GM11168 (cell line): ENCODE measurements around the gene TREML2.
"Not testable (repeated sequence)": the region's sequence is repeated elsewhere in the genome, so short reads cannot be mapped to it uniquely, and the experiment has no call there.

ENCODE experiments used
- in situ Hi-C: fragments of 300-500 bp; cut with MboI; formaldehyde crosslinking; loops from one replicate; pipeline ENCODE4 v1.12.0; 2022; ENCODE audit warnings: low sequenced_read_pairs; ENCODE audit not compliant: unreplicated experiment

Gene TREML2

DNA sequence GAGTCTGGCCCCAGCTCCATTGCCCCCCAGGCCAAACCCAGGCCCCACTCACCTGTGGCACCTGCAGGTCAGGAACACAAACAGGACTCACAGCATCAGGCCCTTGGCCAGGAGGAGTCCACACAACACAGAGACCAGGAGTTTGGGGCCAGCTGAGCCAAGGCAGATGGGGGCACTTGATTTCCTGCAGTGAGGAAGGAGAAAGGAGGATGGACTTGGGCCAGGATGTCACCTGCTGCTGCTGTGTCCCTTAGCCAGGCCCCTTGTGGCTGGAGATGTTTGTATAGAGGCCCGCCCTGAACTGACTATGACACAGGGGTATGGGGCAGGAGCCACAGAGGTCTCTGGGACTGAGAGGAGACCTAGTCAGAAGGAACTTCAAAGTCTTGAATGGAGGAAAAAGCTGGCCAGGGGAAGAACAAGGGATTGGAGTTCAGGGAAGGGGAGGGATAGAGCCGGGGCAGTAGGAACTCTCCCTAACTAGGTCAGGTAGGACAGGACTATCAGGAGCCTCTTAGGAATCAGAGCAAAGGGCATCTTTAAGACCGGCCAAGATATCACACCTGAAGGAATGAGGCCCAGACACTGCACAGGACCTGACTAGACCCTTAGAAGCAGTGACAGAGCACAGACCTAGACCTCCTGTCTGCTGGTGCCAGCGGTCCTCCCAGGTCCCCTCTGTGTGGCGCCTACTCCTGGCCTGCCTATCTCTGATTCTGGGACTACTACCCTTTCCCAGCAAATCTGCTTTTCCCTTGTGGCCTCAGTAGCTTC lies 8.8 kb upstream of the TREML2 start:
- in situ Hi-C loops = no loop called here

DNA sequence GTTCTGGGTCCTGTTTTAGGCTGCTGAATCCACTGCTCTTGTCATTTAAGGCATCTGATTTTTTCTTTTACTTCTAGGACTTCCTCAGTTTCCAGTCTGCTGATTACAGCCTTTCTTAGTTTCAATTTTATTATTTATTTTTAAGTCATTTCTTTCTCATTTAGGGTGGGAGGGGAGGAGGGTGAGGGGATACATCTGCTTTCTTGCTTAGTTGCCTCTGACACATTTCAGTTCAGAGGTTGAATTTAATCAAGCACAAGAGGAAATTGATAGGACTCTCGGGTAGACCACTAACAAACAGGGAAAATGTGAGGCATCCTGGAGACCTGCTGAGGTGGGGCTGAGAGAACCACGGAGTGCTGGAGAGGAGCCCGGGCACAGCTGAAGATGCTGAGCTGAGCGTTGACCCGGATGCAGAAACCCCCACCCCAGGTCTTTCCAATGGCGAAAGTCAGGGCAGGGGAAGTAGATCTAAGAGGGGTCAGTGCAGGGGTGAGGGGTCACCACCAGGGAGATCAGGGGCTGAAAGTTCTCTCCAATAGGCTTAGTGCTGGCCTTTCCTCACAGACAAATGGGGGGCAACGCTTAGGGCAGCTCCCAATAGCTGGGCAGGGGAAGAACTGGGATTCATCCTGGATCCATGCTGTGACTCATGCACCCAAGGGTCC lies 7.6 kb upstream of the TREML2 start:
- in situ Hi-C loops = no loop called here

DNA sequence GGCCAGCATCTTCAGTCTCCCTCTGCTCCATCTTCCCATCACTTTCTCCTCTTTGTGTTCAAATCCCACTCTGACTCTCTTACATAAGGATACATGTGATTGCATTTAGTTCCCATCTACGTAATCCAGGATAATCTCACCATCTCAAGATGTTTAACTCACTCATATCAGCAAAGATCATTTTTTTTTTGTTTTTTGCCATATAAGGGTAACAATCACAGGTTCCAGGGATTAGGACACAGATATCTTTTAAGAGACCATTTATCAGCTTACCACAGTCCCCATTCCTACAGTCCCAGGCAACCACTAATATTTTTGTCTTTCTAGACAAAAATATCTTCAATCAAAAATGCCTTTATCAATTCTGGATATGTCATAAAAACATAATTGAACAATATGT lies 3.2 kb upstream of the TREML2 start:
- in situ Hi-C loops = no loop called here

DNA sequence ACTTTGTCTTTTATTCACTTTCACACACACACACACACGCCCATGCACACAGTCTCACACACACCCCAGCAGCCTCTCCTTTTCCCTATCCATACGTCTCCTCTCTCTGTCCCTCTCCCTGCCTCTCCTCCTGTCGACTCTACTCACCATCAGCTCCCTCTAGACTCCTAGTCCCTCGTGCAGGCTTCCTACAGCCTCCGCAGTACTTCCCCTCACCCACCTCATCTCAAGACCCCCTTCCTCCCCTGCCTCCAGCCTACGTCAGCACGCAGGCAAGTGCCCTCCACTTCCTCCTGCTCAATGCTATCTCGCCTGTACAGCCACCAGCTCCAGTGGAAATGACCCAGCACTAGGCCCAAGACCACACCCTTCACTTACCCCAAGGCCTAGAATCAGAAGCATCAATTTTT lies 820 bp upstream of the TREML2 start:
- in situ Hi-C loops = no loop called here

DNA sequence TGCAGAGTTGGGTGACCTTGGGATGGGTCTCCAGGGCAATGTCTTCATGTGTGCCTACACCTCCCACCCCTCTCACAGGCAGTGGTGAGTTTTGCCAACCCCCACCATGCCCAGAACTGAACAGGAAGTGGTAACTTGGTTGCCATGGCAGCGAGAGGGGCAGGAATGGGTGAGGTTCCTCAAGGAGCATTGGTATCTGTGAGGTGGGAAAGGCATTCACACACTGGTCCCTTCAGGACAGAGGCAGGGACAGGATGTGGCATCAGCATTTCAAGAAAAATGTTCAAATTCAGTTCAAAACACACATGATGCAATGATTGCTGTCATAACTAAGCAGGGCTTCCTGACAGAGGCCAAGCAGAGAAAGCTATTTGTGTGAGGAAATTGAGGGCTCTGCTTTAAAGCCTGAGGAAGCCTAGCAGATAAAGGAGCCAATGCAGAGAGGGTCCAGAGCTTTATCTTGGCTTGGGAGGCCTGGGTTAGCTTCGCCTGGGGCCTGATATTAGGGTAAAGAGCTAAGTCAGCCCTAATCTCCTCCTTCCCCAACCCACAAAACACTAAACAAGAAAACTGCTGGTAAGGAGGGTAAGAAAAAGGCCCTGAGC lies 551 bp downstream of the TREML2 start:
- in situ Hi-C loops = no loop called here

DNA sequence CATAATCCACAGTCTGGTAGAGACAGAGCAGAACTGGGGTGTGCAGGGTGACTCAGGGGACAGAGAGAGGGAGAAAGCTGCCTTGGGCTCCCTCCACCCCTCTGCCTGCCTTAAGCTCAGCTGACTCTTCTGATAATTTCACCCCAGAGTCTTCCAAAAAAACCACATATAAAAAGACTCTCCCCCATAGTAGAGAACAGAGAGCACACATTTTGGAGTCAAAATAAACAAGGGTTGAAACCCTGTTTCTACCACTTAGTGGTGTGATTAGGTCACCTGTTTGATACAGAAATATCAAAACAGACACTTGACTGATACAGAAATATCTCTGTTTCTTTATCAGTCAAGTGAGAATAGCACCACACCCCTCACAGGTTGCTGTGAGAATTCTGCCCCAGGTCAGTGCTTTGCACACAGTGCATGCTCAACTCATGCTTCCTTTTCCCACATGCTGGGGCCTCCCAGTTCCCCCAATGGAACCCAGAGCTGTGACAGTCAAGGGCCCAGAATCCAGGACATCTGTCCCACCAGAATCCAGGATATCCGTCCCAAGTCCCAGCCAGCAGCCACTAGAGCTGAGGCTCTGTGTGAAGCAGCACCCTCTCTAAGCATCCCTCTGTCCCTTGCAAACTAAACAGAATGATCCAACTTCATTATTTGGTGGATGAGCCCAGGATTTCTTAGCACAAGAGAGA lies 1.2 kb downstream of the TREML2 start:
- in situ Hi-C loops = no loop called here

DNA sequence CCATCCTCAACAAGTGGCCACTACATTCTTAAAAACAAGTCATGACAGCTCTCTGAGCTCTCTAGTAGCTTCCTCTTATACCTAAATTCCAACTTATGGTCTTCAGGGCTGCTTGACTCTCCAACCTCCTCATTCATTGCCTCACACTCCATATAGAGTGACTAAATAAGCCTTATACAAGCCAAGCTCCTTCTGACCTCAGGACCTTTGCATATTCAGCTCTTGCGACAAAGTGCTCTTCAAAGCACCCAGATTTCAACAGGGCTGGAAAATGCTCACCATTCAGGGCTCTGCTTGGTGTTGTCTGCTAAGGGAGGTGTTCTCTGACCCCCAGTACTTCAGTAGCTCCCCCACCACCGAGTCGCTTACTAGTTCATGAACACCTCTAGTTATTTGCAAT lies 3.7 kb downstream of the TREML2 start:
- in situ Hi-C loops = no loop called here

DNA sequence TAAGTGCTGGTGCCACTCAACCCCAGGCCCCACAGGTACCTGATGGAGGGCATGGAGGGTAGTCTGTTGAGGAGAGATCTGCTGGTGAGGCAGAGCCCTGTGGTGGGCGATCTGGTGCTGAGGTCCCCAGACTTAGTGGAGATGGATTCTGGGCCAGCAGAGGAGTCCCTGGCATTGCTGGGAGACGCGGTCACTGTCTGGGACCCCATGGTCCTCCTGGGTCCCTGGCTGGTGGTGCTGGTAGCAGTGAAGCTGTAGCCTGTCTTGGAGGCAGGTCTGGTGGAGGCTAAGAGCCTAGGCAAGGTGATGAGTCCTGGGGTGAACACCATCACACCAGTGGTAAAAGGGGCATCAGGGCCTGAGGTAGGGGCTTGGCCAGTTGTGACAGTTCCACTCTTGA lies 6.6 kb downstream of the TREML2 start:
- in situ Hi-C loops = no loop called here

DNA sequence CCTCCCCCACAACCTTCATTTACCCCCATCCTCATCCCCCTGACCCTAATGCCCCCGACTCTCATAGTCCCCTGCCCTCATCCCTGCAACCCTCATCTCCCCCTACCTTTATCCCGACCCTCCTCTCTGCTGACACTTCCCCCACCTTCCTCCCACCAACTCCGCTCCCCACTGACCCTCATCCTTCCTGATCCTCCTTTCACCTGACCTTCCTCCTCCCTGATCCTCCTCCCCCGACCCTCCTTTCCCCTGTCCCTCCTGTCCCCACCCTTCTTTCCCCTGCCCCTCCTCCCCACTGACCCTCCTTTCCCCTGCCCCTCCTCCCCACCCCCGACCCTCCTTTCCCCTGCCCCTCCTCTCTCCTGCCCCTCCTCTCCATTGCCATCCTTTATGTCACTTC lies 7.1 kb downstream of the TREML2 start:
- in situ Hi-C loops = no loop called here

DNA sequence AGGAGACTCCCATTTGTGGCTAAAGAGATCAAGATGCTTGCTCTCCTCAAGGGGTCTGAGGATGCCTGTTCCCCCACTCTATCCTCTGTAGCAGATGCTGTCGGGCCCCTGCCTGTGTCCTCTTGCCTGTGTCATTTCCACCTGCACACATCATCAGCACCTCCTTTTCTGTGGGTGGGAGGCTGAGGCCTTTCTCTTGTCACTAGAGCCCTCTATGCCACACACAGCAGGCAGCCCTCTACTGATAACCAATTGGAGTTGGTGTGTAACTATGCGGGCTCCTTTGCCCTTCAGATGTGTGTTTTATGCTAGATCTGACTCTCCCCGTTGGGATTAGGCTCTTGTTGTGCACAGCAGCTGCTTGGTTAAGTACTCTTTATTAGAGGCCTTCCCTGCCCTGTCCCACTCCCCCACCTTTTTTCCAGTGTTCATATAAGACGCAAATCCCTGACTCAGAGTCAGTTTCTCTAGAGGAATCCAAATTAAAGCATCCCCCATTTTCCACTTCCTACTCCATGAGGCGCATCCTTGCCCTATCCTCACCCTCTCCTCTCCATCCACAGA lies 7.7 kb downstream of the TREML2 start:
- in situ Hi-C loops = no loop called here

DNA sequence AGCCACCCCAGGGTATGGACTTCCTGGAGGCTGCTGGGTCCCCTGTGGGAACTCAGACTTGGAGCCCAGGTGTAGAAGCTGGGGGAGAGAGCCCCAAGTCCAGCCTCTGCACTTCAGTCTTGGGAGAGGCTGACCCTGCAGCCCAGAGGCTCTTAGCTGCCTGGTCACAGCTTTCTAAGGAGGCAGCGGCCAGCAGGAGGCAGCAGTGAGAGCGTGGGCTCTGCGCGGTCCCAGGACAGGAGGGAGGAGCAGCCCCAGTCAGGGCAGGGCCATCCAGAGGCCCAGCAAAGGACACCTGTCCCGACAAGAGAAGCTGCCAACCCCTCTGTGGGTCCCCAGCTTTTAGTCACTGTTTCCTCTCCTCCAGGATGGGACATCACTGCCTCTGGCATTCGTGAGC lies 9.4 kb downstream of the TREML2 start:
- in situ Hi-C loops = no loop called here

DNA sequence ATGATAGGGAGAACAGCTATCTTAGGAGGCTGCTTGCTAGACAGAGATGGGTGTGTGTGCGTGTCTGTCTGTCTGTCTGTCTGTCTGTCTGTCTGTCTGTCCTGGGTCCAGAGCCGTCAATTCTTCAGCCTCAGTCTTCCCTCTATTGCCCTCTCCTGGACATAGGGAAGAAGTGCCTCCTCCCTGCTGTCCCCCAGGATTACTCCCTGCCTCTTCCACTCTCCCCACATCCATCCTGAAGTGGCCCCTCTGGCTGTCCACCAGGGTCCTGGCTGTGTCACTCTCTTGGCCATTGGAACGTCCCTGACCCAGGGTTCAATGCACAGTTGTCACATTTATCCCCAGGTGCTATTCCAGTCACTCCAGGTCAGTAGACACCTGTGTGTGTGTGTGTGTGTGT lies 10.2 kb downstream of the TREML2 start:
- in situ Hi-C loops = no loop called here

DNA sequence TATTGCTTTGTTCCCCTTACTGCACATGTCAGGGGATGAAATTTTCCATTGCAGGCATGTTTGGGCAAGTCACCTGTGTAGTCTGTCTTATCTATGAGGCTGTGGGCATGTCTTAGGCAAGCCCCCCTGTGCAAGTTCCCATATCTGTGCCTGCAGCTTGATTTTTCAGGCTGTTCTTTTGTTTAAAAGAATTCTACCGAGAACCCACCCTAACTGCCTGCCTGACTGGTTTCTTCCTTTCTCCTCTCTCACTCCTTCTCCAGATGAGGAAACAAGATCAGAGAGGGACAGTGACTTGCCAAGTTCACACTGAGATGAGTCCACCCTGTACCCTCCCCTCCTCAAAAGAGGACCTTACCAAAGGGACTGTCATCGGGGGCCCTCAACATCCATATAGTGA lies 11.0 kb downstream of the TREML2 start:
- in situ Hi-C loops = no loop called here

DNA sequence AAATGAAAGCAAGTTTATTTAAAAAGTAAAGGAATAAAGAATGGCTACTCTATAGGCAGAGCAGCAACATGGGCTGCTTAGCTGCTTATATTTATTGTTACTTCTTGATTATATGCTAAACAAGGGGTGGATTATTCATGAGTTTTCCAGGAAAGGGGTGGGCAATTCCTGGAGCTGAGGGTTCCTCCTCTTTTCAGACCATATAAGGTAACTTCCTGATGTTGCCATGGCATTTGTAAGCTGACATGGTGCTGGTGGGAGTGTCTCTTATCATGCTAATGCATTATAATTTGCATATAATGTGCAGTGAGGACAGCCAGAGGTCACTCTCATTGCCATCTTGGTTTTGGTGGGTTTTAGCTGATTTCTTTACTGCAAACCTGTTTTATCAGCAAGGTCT lies 11.9 kb downstream of the TREML2 start:
- in situ Hi-C loops = not testable (repeated sequence)

DNA sequence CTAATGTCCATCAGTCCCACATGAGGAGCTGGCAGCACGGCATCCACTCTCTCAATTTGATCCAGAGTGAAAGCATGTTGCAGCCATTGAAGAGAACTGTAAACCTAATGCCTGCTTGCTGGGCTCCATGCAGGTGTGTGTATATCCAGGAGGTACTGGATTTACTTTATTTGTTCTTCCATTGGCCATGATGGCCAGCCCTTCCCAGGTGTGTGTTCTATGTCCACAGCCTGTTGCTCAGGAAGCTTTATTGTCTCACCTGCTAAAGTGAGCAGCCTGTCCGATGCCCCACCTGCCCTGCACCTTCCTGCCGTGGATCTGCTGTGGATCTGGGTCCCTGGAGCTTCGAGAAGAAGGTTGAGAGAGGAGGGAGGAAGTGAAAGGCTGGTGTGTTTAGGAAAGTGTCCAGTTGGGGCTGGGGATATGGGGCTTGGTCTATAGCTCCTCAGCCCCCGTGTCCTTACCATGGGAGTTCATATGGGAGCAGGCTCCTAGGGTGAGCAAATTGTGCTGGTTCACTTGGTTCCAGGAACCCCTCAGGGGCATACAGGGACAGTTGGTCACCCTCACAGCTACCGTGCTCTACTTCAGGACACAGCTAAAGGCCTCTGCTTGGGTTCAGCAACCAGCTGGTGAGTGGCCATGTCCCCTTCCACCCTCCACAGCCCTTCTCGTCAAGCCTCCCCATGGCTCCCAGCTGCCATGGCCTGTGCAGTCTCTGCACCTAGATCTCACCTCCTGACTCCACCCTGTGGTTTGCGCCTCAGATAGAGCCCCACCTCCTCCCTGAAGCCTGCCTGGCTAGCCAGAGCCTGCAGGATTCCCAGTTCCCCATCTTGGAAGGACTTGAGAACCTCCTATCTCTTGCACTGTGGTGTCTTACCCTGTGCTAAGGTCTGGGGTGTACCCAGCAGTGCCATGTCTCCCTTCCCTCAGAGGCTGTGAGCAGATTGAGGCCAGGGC lies 12.7 kb downstream of the TREML2 start:
- in situ Hi-C loops = no loop called here

DNA sequence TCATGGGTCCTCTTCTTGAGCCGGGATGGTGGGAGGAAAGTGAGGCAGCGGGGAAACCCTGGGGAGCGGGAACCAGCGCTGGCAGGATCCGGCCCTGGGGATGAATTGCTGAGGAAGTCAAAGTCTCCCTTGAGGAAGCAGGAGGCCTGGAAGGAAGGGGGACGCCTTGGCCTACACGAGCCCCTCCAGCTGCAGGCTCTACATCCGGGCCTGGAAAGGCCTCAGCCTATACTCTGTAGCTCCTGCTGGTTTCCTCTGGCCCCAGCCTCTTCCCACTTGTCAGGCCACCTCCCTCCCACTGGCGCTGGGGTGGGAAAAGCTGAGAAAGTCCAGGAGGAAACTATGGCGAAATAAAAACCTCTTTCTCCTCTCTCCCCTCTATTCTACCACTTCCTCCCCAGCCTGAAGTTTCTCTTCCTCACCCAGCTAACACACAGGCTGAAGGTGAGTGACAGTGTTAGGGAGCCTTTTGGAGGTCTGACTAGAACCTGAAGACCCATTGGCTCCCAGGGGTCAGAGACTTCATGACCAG lies 14.9 kb downstream of the TREML2 start:
- in situ Hi-C loops = no loop called here

DNA sequence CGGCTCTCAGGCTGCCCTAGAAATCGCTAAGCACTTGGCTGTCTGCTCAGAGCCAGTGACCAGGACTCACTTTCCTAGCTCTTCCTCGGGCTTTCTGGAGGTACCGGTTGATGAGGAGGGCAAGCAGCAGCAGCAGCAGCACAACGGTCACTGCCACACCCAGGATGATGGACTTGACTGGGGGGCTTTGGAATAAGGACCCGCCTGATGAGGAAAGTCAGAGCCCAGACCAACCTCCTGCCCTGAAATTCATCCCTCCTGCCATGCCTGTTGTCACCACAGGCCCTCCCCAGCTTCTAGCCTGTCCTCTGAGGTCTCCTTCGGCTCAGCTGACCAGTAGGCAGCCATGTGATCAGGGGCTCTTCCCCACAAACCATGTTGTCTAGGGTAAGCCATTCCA lies 16.2 kb downstream of the TREML2 start:
- in situ Hi-C loops = no loop called here

DNA sequence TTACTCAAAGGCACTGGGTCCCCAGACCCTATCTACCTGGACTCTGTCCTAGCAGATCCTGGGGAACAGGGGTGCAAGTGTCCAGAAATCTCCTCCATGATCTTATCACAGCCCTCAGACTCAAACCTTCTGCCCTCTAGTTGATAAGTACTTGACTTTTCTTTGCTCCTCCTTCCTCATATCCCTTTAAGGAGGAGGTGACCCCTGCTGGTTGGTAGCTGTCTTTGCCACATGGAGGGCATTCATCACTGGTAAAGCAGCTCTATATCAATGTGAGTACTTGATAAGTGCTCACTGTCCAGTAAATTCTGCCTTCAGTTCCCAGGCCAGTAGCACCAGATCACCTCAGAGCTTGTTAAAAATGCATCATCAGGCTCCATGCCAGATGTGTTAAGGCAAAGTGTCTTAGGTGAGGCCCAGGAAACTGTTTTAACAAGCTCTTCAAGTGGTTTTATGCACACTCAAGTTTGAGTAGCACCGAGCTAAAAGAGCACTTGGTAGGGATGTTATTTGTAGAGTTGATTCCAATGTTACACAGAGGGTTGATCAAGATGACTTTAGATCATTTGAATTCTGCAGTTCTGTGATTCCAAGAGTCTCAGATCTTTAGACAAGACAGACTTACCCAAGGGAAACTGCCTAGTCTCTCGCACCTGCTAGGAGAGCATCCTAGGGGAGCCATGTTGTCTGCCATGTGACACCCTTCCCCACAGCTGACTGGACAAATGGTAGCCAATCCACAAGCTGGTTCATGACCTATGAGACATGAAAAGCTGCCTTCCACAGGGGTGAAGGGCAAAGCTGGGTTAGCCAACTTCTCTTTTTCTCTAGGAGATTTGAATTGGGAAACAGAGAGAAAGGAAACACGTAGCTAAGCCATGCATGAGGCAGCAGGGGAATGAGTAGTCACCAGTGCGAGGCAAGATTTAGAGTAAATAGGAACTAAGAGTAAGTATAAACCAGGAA lies 18.6 kb downstream of the TREML2 start:
- in situ Hi-C loops = no loop called here
